ENCODE results near the gene FILIP1. TPM values are rescaled to one million over a fixed set of nuclear protein-coding genes. Genes with fewer than 3 reads are reported as not detected.

FILIP1 gene
- total RNA-seq, result under 0.01 and 0.29 TPM in 2 replicates

GRCh38 chr6:75493400-75494064 is at the start of gene FILIP1:
FILIP1 (minus strand) TSS chr6:75493800; CDS start chr6:75414972, 78,828 bp downstream.
- Histone ChIP-seq H3K9me3 (ENCODE audit: low read depth, low read length) (no peaks in the 10 kb centered on the region), H3K4me3 (ENCODE audit: insufficient read depth, low read length) (peak within 1 kb of the TSS; percentile 6), H3K36me3 (ENCODE audit: insufficient read depth, low read length) (no peaks in the 10 kb centered on the region), H3K79me2 (ENCODE audit: insufficient read depth, low read length) (no peaks in the 10 kb centered on the region), H2AFZ (ENCODE audit: low read length) (peak within 1 kb of the TSS; percentile 25), H3K27ac (ENCODE audit: low read depth, low read length) (no peak within 1 kb of the TSS), H4K20me1 (ENCODE audit: insufficient read depth, low read length) (no peaks in the 10 kb centered on the region), H3K4me2 (ENCODE audit: insufficient read depth, low read length) (peak within 1 kb of the TSS; percentile 28), H3K4me1 (ENCODE audit: insufficient read depth, low read length) (peaks cover 6% of the 10 kb centered on the region), H3K27me3 (ENCODE audit: insufficient read depth, low read length) (peaks cover 5% of the 10 kb centered on the region)
- no peak for TF ChIP-seq CTCF (IDR thresholded peaks at IDR 0.05; ENCODE audit: extremely low read depth, low read depth, low read length)
- DNase-seq (ENCODE audit: insufficient read length, low spot score, missing footprints), result peak; percentile 37

- H3K27me3 ChIP-seq (ENCODE audit: insufficient read depth, low read length), result peaks cover 8% of the 10 kb centered on the region
- no peaks in the 10 kb centered on the region for H3K9me3 ChIP-seq (ENCODE audit: low read depth, low read length)
- no peaks in the 10 kb centered on the region for H4K20me1 ChIP-seq (ENCODE audit: insufficient read depth, low read length)
- no peak overlapping the region for H3K4me2 ChIP-seq (ENCODE audit: insufficient read depth, low read length)
- H3K27ac ChIP-seq (ENCODE audit: low read depth, low read length), result no peak overlapping the region
- no peaks in the 10 kb centered on the region for H3K4me1 ChIP-seq (ENCODE audit: insufficient read depth, low read length)
- no peak for TF ChIP-seq CTCF (IDR thresholded peaks at IDR 0.05; ENCODE audit: extremely low read depth, low read depth, low read length)
- no peaks in the 10 kb centered on the region for H3K79me2 ChIP-seq (ENCODE audit: insufficient read depth, low read length)
- no peak overlapping the region for H2AFZ ChIP-seq (ENCODE audit: low read length)
- H3K36me3 ChIP-seq (ENCODE audit: insufficient read depth, low read length), result no peaks in the 10 kb centered on the region
- no peak for DNase-seq (ENCODE audit: insufficient read length, low spot score, missing footprints)
- H3K4me3 ChIP-seq (ENCODE audit: insufficient read depth, low read length), result no peak overlapping the region
Measured at GRCh38 chr6:75543311-75543710, 49.7 kb upstream of the FILIP1 start.

- H3K9me3 ChIP-seq (ENCODE audit: low read depth, low read length), result no peaks in the 10 kb centered on the region
- no peaks in the 10 kb centered on the region for H3K79me2 ChIP-seq (ENCODE audit: insufficient read depth, low read length)
- no peak overlapping the region for H3K4me3 ChIP-seq (ENCODE audit: insufficient read depth, low read length)
- no peaks in the 10 kb centered on the region for H3K36me3 ChIP-seq (ENCODE audit: insufficient read depth, low read length)
- H3K27me3 ChIP-seq (ENCODE audit: insufficient read depth, low read length), result peaks cover 12% of the 10 kb centered on the region
- no peak for DNase-seq (ENCODE audit: insufficient read length, low spot score, missing footprints)
- no peak overlapping the region for H3K27ac ChIP-seq (ENCODE audit: low read depth, low read length)
- H4K20me1 ChIP-seq (ENCODE audit: insufficient read depth, low read length), result no peaks in the 10 kb centered on the region
- H3K4me2 ChIP-seq (ENCODE audit: insufficient read depth, low read length), result no peak overlapping the region
- no peak overlapping the region for H2AFZ ChIP-seq (ENCODE audit: low read length)
- no peak for TF ChIP-seq CTCF (IDR thresholded peaks at IDR 0.05; ENCODE audit: extremely low read depth, low read depth, low read length)
- no peaks in the 10 kb centered on the region for H3K4me1 ChIP-seq (ENCODE audit: insufficient read depth, low read length)
Measured at GRCh38 chr6:75539136-75539535, 45.5 kb upstream of the FILIP1 start.

- no peak overlapping the region for H3K4me3 ChIP-seq (ENCODE audit: insufficient read depth, low read length)
- H3K4me1 ChIP-seq (ENCODE audit: insufficient read depth, low read length), result no peaks in the 10 kb centered on the region
- no peak overlapping the region for H2AFZ ChIP-seq (ENCODE audit: low read length)
- no peak overlapping the region for H3K27ac ChIP-seq (ENCODE audit: low read depth, low read length)
- no peaks in the 10 kb centered on the region for H4K20me1 ChIP-seq (ENCODE audit: insufficient read depth, low read length)
- H3K9me3 ChIP-seq (ENCODE audit: low read depth, low read length), result no peaks in the 10 kb centered on the region
- TF ChIP-seq CTCF (IDR thresholded peaks at IDR 0.05; ENCODE audit: extremely low read depth, low read depth, low read length), result no peak
- no peaks in the 10 kb centered on the region for H3K36me3 ChIP-seq (ENCODE audit: insufficient read depth, low read length)
- H3K4me2 ChIP-seq (ENCODE audit: insufficient read depth, low read length), result no peak overlapping the region
- peaks cover 5% of the 10 kb centered on the region for H3K27me3 ChIP-seq (ENCODE audit: insufficient read depth, low read length)
- DNase-seq (ENCODE audit: insufficient read length, low spot score, missing footprints), result no peak
- no peaks in the 10 kb centered on the region for H3K79me2 ChIP-seq (ENCODE audit: insufficient read depth, low read length)
Measured at GRCh38 chr6:75532521-75532920, 38.9 kb upstream of the FILIP1 start.
